ENCODE results near the gene EHMT1.

EHMT1 gene

DNA sequence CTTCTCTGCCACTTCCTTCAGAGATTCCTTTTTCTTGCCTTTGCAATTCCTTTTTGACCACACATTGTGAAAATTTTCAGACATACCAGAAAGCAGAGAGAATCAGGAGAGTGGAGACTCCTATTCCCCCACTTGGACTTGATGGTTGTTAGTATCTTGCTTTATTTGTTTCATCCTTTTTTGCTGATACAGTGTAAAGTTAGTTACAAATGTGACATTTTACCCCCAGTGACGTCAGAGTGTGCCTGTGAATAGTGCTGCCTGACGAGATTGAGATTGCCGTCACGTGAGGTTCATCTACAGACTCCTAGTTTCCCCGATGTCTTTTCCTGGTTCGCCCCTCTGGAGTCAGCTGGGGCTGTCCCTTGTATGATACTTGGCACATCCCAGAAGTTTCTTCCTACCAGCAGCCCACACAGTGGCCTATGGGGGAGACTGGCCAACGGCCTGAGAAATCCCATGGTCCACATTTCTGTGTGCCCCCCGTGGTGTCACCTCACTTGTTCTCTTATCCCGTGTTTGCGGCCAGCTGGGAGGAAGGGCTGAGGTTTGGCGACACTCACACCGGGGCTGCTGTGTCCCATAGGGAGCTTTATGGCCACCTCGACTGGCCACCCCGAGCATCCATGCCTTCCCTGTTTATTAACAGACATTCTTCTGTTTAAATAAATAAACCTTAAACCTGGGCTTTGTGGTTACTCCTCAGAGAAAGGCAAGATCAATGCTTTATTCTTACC is 210.6 kb downstream of the EHMT1 start:
- no peaks in the 10 kb centered on the region for H3K27me3 ChIP-seq
- H3K36me3 ChIP-seq: peaks cover 41 to 87% (median 64%) of the 10 kb centered on the region in 3 donors
- no peak overlapping the region for H3K4me3 ChIP-seq
- no peak for DNase-seq
- TF ChIP-seq, protein P1, sequence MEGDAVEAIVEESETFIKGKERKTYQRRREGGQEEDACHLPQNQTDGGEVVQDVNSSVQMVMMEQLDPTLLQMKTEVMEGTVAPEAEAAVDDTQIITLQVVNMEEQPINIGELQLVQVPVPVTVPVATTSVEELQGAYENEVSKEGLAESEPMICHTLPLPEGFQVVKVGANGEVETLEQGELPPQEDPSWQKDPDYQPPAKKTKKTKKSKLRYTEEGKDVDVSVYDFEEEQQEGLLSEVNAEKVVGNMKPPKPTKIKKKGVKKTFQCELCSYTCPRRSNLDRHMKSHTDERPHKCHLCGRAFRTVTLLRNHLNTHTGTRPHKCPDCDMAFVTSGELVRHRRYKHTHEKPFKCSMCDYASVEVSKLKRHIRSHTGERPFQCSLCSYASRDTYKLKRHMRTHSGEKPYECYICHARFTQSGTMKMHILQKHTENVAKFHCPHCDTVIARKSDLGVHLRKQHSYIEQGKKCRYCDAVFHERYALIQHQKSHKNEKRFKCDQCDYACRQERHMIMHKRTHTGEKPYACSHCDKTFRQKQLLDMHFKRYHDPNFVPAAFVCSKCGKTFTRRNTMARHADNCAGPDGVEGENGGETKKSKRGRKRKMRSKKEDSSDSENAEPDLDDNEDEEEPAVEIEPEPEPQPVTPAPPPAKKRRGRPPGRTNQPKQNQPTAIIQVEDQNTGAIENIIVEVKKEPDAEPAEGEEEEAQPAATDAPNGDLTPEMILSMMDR (IDR thresholded peaks at IDR 0.05): no peak
- H3K27ac ChIP-seq: no peak overlapping the region
- H3K4me1 ChIP-seq: no peaks in the 10 kb centered on the region
- intact Hi-C loops (cut with DNase I; ENCODE audit: low total_unique reads): no loop called here
- H3K9me3 ChIP-seq: no peaks in the 10 kb centered on the region

DNA sequence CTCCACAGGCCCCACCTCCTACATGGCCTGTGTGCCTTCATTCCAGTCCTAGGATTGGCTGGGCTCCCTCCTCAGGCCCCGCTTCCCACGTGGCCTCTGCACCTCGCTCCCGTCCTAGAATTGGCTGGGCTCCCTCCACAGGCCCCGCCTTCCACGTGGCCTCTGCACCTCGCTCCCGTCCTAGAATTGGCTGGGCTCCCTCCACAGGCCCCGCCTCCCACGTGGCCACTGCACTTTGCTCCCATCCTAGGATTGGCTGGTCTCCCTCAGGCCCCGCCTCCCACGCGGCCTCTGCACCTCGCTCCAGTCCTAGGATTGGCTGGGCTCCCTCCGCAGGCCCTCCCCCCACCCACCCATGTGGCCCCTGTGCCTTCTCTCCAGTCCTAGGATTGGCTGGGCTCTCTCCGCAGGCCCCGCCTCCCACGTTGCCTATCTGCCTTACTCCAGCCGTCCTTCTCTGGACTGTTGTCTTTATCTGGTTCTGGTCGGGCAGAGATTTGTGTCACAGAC is 213.4 kb downstream of the EHMT1 start:
- intact Hi-C loops (cut with DNase I; ENCODE audit: low total_unique reads): no loop called here
- H3K4me1 ChIP-seq: no peaks in the 10 kb centered on the region
- H3K27ac ChIP-seq: no peak overlapping the region
- H3K27me3 ChIP-seq: no peaks in the 10 kb centered on the region
- H3K36me3 ChIP-seq: peaks cover 46 to 89% (median 64%) of the 10 kb centered on the region in 3 donors
- no peaks in the 10 kb centered on the region for H3K9me3 ChIP-seq
- DNase-seq: no peak
- H3K4me3 ChIP-seq: no peak overlapping the region
- TF ChIP-seq, protein P1 (IDR thresholded peaks at IDR 0.05): no peak

DNA sequence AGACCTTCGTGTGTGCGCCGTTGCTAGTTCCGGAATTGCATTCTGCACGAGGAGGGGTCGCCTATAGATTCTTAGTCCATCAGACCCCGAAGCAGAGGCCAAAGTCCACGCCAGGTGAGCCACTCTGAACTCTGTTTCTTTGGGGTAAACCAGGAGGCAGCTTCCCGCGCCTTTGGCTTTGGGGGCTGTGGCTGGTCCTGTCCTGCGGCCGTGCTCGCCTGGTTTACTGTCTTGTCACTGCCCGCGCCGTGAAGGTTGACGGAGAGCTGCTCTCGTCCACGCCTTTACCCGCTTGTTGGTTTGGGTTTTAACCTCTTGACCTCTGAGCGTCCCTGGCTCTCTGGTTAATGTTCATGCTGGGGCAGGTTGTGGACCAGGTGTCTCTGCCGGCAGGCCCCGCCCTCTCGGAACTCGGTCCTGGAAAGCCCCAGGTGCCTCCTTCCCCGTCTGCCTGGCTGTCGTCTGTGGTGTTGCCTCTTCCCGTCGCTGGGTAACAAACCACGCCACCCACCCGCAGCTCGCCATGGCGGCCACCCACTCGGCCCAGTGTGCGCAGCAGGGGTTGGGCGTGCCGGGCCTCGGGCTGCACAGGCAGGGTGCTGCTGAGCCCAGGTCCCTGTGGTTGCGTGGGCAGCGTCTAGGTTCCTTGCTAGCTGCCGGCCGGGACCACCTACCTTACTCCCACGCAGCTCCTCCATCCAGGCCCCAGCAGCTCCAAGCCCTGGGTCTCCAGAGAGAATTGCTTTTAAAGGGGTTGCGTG is 214.2 kb downstream of the EHMT1 start:
- no peaks in the 10 kb centered on the region for H3K27me3 ChIP-seq

GRCh38 chr9:137833721-137834613 is 215.2 kb downstream of the EHMT1 start:
- Histone ChIP-seq H3K36me3 (peaks cover 46 to 82% (median 56%) of the 10 kb centered on the region in 3 donors), H3K27ac (no peak overlapping the region), H3K9me3 (peaks cover 0 to 6% (median 3%) of the 10 kb centered on the region in 3 donors), H3K4me3 (no peak overlapping the region), H3K27me3 (no peaks in the 10 kb centered on the region), H3K4me1 (no peaks in the 10 kb centered on the region)
- TF ChIP-seq, protein P1 (IDR thresholded peaks at IDR 0.05): no peak
- intact Hi-C loops (cut with DNase I; ENCODE audit: low total_unique reads): no loop called here
- no peak for DNase-seq

More for the DNA sequence above, 214.2 kb downstream of the EHMT1 start:
- Histone ChIP-seq H3K27ac (no peak overlapping the region), H3K36me3 (peaks cover 46 to 86% (median 60%) of the 10 kb centered on the region in 3 donors), H3K9me3 (no peaks in the 10 kb centered on the region), H3K4me3 (no peak overlapping the region), H3K4me1 (no peaks in the 10 kb centered on the region)
- TF ChIP-seq, protein P1 (IDR thresholded peaks at IDR 0.05): no peak
- intact Hi-C loops (cut with DNase I; ENCODE audit: low total_unique reads): no loop called here
- DNase-seq: no peak

- Histone ChIP-seq H3K36me3 (peaks cover 46 to 76% (median 55%) of the 10 kb centered on the region in 3 donors), H3K9me3 (peaks cover 0 to 8% (median 3%) of the 10 kb centered on the region in 3 donors), H3K4me3 (no peak overlapping the region), H3K4me1 (no peaks in the 10 kb centered on the region), H3K27me3 (no peaks in the 10 kb centered on the region), H3K27ac (no peak overlapping the region)
- TF ChIP-seq, protein P1 (IDR thresholded peaks at IDR 0.05): no peak
- intact Hi-C loops (cut with DNase I; ENCODE audit: low total_unique reads): no loop called here
- no peak for DNase-seq
Measured at GRCh38 chr9:137834846-137835546, 216.2 kb downstream of the EHMT1 start.

Data from tibial artery (tissue), 4 donors.